H9 (cell line): ENCODE measurements around the gene SLC24A3. TPM values are rescaled to one million over a fixed set of nuclear protein-coding genes. Genes with fewer than 3 reads are reported as not detected.

Source experiments
- DNase-seq: peaks from one replicate; pipeline ENCODE4 v3.0.0-alpha.2; 2017
- H2AFZ ChIP-seq: one replicate; pipeline ENCODE4 v1.6.1; 2013; ENCODE audit warnings: mild to moderate bottlenecking, low read length, control low read depth, moderate library complexity
- H2AK5ac ChIP-seq: 2 replicates; pipeline ENCODE4 v1.6.1; 2013; ENCODE audit warnings: low read length, control low read depth, mixed read lengths; ENCODE audit not compliant: insufficient read length
- H2BK120ac ChIP-seq: one replicate; pipeline ENCODE4 v1.6.1; 2013; ENCODE audit warnings: low read depth, mild to moderate bottlenecking, low read length, control low read depth, inconsistent platforms; ENCODE audit not compliant: poor library complexity, severe bottlenecking
- H2BK12ac ChIP-seq: 2 replicates; pipeline ENCODE4 v1.6.1; 2013; ENCODE audit warnings: low read length, control low read depth, mixed read lengths, low read depth; ENCODE audit not compliant: insufficient read length
- H2BK15ac ChIP-seq: 2 replicates; pipeline ENCODE4 v1.6.1; 2013; ENCODE audit warnings: low read depth, low read length, control low read depth
- H2BK20ac ChIP-seq: one replicate; pipeline ENCODE4 v1.6.1; 2013; ENCODE audit warnings: low read depth, mild to moderate bottlenecking, low read length, control low read depth, inconsistent platforms; ENCODE audit not compliant: poor library complexity, severe bottlenecking
- H2BK5ac ChIP-seq: 2 replicates; pipeline ENCODE4 v1.6.1; 2013; ENCODE audit warnings: low read length, control low read depth, mixed read lengths; ENCODE audit not compliant: insufficient read length
- H3K14ac ChIP-seq: 2 replicates; pipeline ENCODE4 v1.6.1; 2013; ENCODE audit warnings: low read length, control low read depth; ENCODE audit not compliant: insufficient read depth
- H3K18ac ChIP-seq: 2 replicates; pipeline ENCODE4 v1.6.1; 2013; ENCODE audit warnings: low read depth, mild to moderate bottlenecking, mixed read lengths, low read length, control low read depth; ENCODE audit not compliant: insufficient read length
- H3K23ac ChIP-seq: 2 replicates; pipeline ENCODE4 v1.6.1; 2013; ENCODE audit warnings: low read length, control low read depth, mixed read lengths, low read depth; ENCODE audit not compliant: insufficient read length
- H3K23me2 ChIP-seq: 2 replicates; pipeline ENCODE4 v1.6.1; 2013; ENCODE audit warnings: low read depth, mild to moderate bottlenecking, mixed read lengths, low read length, control low read depth; ENCODE audit not compliant: insufficient read length, poor library complexity, severe bottlenecking
- H3K27ac ChIP-seq: 2 replicates; pipeline ENCODE4 v1.5.1; 2013; ENCODE audit warnings: low read length, control low read depth, mixed read lengths, low read depth; ENCODE audit not compliant: insufficient read length
- H3K27me3 ChIP-seq: 2 replicates; pipeline ENCODE4 v1.6.1; 2013; ENCODE audit warnings: low read length, control low read depth, inconsistent platforms; ENCODE audit not compliant: insufficient read depth
- H3K4ac ChIP-seq: 2 replicates; pipeline ENCODE4 v1.6.1; 2013; ENCODE audit warnings: low read depth, mild to moderate bottlenecking, control low read depth, inconsistent platforms, low read length, moderate library complexity
- H3K4me1 ChIP-seq: 2 replicates; pipeline ENCODE4 v1.6.1; 2013; ENCODE audit warnings: low read length, control low read depth, inconsistent platforms; ENCODE audit not compliant: insufficient read depth
- H3K4me2 ChIP-seq: 2 replicates; pipeline ENCODE4 v1.6.1; 2013; ENCODE audit warnings: low read length, control low read depth, mixed read lengths; ENCODE audit not compliant: insufficient read length, insufficient read depth
- H3K56ac ChIP-seq: 2 replicates; pipeline ENCODE4 v1.6.1; 2013; ENCODE audit warnings: low read depth, mild to moderate bottlenecking, mixed read lengths, low read length, control low read depth; ENCODE audit not compliant: insufficient read length
- H3K79me1 ChIP-seq: 2 replicates; pipeline ENCODE4 v1.6.1; 2013; ENCODE audit warnings: low read depth, mild to moderate bottlenecking, moderate library complexity, low read length, control low read depth, inconsistent platforms; ENCODE audit not compliant: insufficient read depth, poor library complexity, severe bottlenecking
- H3K79me2 ChIP-seq: 2 replicates; pipeline ENCODE4 v1.6.1; 2013; ENCODE audit warnings: low read length, control low read depth, inconsistent platforms; ENCODE audit not compliant: insufficient read depth
- H3K9ac ChIP-seq: 2 replicates; pipeline ENCODE4 v1.6.1; 2013; ENCODE audit warnings: low read length, control low read depth, mixed read lengths; ENCODE audit not compliant: insufficient read length; ENCODE audit errors: extremely low read depth
- H3K9me3 ChIP-seq: one replicate; pipeline ENCODE4 v1.6.1; 2013; ENCODE audit warnings: low read depth, low read length, inconsistent platforms; ENCODE audit not compliant: control insufficient read depth
- H3T11ph ChIP-seq: one replicate; pipeline ENCODE4 v1.6.1; 2013; ENCODE audit warnings: mild to moderate bottlenecking, low read length, control low read depth, inconsistent platforms
- H4K20me1 ChIP-seq: one replicate; pipeline ENCODE4 v1.6.1; 2013; ENCODE audit not compliant: control insufficient read depth, insufficient read length, insufficient read depth
- H4K5ac ChIP-seq: 2 replicates; pipeline ENCODE4 v1.6.1; 2013; ENCODE audit warnings: low read depth, mild to moderate bottlenecking, mixed read lengths, low read length, control low read depth; ENCODE audit not compliant: insufficient read length
- H4K8ac ChIP-seq: replicated peaks from 2 replicates; pipeline ENCODE4 v1.6.1; 2013; ENCODE audit warnings: low read length, control low read depth, mixed read lengths, low read depth; ENCODE audit not compliant: insufficient read length
- H4K91ac ChIP-seq: 2 replicates; pipeline ENCODE4 v1.6.1; 2013; ENCODE audit warnings: low read depth, mild to moderate bottlenecking, moderate library complexity, mixed read lengths, low read length, control low read depth; ENCODE audit not compliant: insufficient read length
- H3K27ac Mint-ChIP-seq, 3 experiments: 2 replicates in 2 of 3; 3 replicates in 1 of 3; pipeline ENCODE4 v1.8.0; 2020 to 2021; ENCODE audit warnings: mixed read lengths in 3 of 3, mild to moderate bottlenecking in 1 of 3, moderate library complexity in 1 of 3
- H3K27me3 Mint-ChIP-seq: 2 replicates; pipeline ENCODE4 v1.8.0; 2021; ENCODE audit warnings: low read depth, mild to moderate bottlenecking, moderate library complexity, mixed read lengths
- H3K36me3 Mint-ChIP-seq, 3 experiments: 2 replicates in 2 of 3; 3 replicates in 1 of 3; pipeline ENCODE4 v1.8.0; 2020 to 2021; ENCODE audit warnings: low read depth in 3 of 3, mixed read lengths in 3 of 3; ENCODE audit not compliant: insufficient read depth in 1 of 3
- H3K4me1 Mint-ChIP-seq, 2 experiments: 2 replicates each; pipeline ENCODE4 v1.8.0; 2020; ENCODE audit warnings: mixed read lengths in 2 of 2
- H3K4me3 Mint-ChIP-seq, 2 experiments: 2 replicates in 1 of 2; 3 replicates in 1 of 2; pipeline ENCODE4 v1.8.0; 2020 to 2021; ENCODE audit warnings: mild to moderate bottlenecking in 2 of 2, mixed read lengths in 2 of 2, moderate library complexity in 1 of 2
- H3K9me3 Mint-ChIP-seq, 2 experiments: 2 replicates in 1 of 2; 3 replicates in 1 of 2; pipeline ENCODE4 v1.8.0; 2020; ENCODE audit warnings: mild to moderate bottlenecking in 2 of 2, mixed read lengths in 2 of 2, moderate library complexity in 1 of 2
- WGBS: extraction: QIAGEN DNeasy Blood & Tissue Kit; methylation state at CpG from one replicate; pipeline ENCODE4 v1.1.7; 2013; ENCODE audit warnings: missing lambda C conversion rate, low lambda C conversion rate, mixed read lengths; ENCODE audit not compliant: insufficient read length; ENCODE audit errors: extremely low coverage; 5-methylcytosine and 5-hydroxymethylcytosine counted together
- total RNA-seq: library from RNA; stranded (reverse); gene quantifications from 2 replicates; pipeline ENCODE4 v1.2.1, GENCODE V29; 2021
- TF ChIP-seq, protein P1 (sequence below): fragments of 200-600 bp; sonication (generic); conservative IDR thresholded peaks from 3 replicates; pipeline ENCODE4 v1.8.0; 2021; ENCODE audit warnings: antibody characterized with exemption, mild to moderate bottlenecking

SLC24A3 gene
- total RNA-seq, 1 experiment from 2014 or later, result 0.83 TPM

- H2BK15ac ChIP-seq, result no peak overlapping the region
- H3K23me2 ChIP-seq, result no peaks in the 10 kb centered on the region
- H3K79me2 ChIP-seq, result no peaks in the 10 kb centered on the region
- no peaks in the 10 kb centered on the region for H4K20me1 ChIP-seq
- Mint-ChIP-seq H3K36me3 (no peaks in the 10 kb centered on the region), H3K9me3 (no peaks in the 10 kb centered on the region), H3K4me3 (no peak overlapping the region), H3K27me3 (peaks cover 3% of the 10 kb centered on the region), H3K27ac (no peak overlapping the region), H3K4me1 (no peaks in the 10 kb centered on the region)
- H3K23ac ChIP-seq, result no peak overlapping the region
- no peak overlapping the region for H2BK12ac ChIP-seq
- H2BK120ac ChIP-seq, result no peak overlapping the region
- H3K27me3 ChIP-seq, result no peaks in the 10 kb centered on the region
- no peaks in the 10 kb centered on the region for H3K4me1 ChIP-seq
- H3K9ac ChIP-seq, result no peak overlapping the region
- H2AK5ac ChIP-seq, result no peak overlapping the region
- H3K4me2 ChIP-seq, result no peak overlapping the region
- no peak overlapping the region for H2BK20ac ChIP-seq
- no peak overlapping the region for H3K18ac ChIP-seq
- no peak overlapping the region for H3K56ac ChIP-seq
- DNase-seq, result no peak
- no peaks in the 10 kb centered on the region for H3K9me3 ChIP-seq
- TF ChIP-seq, protein P1, sequence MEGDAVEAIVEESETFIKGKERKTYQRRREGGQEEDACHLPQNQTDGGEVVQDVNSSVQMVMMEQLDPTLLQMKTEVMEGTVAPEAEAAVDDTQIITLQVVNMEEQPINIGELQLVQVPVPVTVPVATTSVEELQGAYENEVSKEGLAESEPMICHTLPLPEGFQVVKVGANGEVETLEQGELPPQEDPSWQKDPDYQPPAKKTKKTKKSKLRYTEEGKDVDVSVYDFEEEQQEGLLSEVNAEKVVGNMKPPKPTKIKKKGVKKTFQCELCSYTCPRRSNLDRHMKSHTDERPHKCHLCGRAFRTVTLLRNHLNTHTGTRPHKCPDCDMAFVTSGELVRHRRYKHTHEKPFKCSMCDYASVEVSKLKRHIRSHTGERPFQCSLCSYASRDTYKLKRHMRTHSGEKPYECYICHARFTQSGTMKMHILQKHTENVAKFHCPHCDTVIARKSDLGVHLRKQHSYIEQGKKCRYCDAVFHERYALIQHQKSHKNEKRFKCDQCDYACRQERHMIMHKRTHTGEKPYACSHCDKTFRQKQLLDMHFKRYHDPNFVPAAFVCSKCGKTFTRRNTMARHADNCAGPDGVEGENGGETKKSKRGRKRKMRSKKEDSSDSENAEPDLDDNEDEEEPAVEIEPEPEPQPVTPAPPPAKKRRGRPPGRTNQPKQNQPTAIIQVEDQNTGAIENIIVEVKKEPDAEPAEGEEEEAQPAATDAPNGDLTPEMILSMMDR, result no peak
- H3K79me1 ChIP-seq, result no peaks in the 10 kb centered on the region
- H3T11ph ChIP-seq, result no peak overlapping the region
- H2BK5ac ChIP-seq, result no peak overlapping the region
- no peak overlapping the region for H3K4ac ChIP-seq
- H3K14ac ChIP-seq, result no peak overlapping the region
- no peak overlapping the region for H4K8ac ChIP-seq
- no peak overlapping the region for H2AFZ ChIP-seq
- H4K5ac ChIP-seq, result no peak overlapping the region
- H3K27ac ChIP-seq, result no peak overlapping the region
- no peak overlapping the region for H4K91ac ChIP-seq
- WGBS, result no CpG with 5 or more reads among the region's 2 CpGs
These were observed 253.1 kb downstream of the SLC24A3 start for GRCh38 chr20:19465536-19465935.
